Prostate gland (tissue), 1 donor: ENCODE data around the gene SPC24.

Experiments
- POLR2A ChIP-seq: fragments of 450-650 bp; IDR thresholded peaks from one replicate; pipeline ENCODE4 v1.6.1; 2016; ENCODE audit warnings: antibody characterized with exemption, mild to moderate bottlenecking
- POLR2AphosphoS5 ChIP-seq: sonication (generic); formaldehyde crosslinking; IDR thresholded peaks from one replicate; pipeline ENCODE4 v1.6.1; 2017; ENCODE audit warnings: antibody characterized with exemption

DNA sequence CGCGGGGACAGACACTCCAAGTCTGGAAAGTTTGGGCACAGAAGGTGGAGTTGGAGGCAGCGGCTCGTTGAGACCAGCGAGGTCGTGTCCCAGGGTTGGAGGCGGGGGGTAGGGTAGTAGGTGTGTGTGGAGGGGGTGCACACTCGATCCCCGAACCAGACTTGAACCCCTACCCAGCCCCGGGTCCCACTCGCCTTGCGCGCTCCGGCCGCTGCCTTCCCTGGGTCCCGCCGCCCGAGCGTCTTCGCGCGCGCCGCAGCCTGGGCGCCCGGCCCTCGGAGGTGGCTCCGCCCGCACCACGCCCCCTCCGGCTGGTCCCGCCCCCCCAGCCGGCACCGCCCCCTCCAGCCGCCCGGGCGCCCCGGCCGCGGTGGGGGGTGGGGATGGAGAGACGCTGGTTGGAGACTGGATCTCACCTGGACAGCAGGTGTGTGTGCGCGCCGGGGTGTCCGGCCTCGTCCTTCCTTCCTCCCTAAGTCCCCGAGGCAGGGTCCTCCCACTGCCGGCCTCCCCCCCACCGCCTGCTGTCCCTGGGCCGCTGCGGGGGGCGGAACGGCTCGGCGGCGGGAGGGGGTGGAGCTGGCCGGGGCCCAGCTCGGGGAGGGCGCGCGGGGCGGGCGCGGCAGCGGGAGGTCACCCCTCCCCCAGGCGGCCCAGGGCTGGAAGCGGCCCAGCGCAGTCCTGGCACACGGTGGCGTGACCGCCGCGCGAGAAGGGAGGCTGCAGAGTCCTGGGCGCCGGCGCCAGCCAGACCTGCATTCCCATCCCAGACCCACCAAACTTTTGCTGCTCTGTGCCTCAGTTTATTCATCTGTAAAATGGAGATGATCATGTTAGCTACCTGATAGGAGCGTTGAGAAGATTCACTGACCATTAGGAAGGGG, 42.0 kb upstream of the SPC24 start, which contains the start of gene KANK2:
- TF ChIP-seq POLR2A (peak; percentile 82), POLR2AphosphoS5 (peak; percentile 61)
